Stimulated activated CD4-positive, alpha-beta T cell treated with anti-CD3 and anti-CD28 coated beads, Interleukin-4, amount 100 ng/mL, for 4 hours (primary cell): Measurements from ENCODE around the gene CYP4F12.

ENCODE experiments used
- DNase-seq, 2 experiments: peaks; one replicate each; pipeline ENCODE4 v3.0.0-alpha.2; 2020

The CYP4F12 gene, protein sequence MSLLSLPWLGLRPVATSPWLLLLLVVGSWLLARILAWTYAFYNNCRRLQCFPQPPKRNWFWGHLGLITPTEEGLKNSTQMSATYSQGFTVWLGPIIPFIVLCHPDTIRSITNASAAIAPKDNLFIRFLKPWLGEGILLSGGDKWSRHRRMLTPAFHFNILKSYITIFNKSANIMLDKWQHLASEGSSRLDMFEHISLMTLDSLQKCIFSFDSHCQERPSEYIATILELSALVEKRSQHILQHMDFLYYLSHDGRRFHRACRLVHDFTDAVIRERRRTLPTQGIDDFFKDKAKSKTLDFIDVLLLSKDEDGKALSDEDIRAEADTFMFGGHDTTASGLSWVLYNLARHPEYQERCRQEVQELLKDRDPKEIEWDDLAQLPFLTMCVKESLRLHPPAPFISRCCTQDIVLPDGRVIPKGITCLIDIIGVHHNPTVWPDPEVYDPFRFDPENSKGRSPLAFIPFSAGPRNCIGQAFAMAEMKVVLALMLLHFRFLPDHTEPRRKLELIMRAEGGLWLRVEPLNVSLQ

DNA sequence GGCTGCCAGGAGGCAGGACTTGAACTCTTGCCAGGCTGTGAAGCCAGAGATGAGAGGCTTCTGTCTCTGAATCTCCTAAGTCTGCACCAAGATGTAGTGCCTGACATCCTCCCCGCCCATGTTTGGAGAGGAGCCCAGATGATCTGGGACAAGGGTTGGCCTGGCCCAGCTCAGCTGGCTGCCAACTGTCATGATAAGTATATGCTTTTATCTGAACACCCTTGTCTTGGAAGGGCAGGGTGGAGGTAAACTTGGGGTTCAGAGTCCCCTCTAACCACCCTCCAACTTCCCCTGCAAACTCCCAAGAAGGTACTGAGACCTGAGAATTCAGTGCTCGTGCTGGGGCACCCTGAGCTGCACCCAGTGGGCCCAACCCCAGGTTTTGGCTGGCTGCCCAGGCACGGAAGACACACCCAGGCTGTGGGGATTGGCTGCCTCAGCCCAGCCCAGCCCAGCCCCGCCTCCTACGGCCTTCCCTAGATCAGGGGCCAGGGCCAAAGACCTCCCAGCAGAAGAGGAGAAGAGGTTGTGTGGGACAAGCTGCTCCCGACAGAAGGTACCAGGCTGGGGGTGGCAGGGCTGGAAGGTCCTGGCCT lies at the start of gene CYP4F12:
CYP4F12 (plus strand) TSS at position 508 of the 596 bp plus-strand sequence. CDS start 443 bp downstream, outside the sequence.
- peak in 1 of 2 experiments; percentile 12 for DNase-seq

DNA sequence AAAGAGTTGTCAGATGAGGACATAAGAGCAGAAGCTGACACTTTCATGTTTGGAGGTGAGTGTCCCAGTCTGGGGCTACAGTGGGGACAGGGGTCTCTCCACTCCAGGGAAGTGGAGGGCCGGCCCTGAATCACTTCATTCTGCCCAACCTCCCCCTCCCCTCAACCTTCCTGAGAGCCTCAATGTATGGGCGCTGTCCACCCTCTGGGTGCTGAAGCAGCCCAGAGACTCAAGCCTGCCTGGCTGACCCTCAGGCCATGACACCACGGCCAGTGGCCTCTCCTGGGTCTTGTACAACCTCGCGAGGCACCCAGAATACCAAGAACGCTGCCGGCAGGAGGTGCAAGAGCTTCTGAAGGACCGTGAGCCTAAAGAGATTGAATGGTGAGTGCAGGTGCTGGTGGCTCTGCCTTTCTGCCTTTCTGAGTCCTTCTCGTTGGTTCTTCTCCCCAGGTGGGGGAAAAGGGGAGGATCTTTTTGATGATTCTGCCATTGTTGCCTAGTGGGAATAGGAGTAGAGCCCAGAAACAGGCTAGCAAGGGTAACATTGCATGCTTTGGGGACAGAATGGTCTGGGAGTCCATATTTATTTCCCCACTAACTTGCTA lies 49.1 kb upstream of the CYP4F12 start:
- no peak for DNase-seq

DNA sequence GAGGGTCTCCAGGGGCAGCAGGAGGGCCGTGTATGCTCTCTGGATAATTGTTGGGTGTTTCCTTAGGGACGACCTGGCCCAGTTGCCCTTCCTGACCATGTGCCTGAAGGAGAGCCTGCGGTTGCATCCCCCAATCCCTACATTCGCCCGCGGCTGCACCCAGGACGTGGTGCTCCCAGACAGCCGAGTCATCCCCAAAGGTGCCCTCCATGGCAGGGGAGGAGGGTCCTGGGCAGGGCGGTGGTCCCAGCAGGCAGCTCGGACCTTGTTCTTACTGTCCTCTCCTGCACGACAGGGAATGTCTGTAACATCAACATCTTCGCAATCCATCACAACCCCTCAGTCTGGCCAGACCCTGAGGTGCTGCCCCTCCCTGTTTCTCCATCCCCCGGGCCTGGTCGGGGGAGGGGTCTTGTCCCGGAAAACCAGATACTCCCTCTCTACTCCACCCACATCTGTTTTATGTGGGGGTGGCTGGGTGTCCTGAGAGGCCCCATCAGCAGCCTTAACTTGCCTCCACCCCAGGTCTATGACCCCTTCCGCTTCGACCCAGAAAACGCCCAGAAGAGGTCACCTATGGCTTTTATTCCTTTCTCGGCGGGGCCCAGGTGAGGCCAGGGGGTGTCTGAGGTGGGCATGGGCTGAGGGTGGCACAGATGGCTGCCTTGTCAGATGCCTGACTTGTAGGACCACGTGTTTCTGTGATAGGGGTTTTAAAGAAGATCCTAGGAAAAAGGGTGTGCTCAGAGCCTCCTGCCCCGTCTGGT lies 44.5 kb upstream of the CYP4F12 start:
- DNase-seq: no peak

DNA sequence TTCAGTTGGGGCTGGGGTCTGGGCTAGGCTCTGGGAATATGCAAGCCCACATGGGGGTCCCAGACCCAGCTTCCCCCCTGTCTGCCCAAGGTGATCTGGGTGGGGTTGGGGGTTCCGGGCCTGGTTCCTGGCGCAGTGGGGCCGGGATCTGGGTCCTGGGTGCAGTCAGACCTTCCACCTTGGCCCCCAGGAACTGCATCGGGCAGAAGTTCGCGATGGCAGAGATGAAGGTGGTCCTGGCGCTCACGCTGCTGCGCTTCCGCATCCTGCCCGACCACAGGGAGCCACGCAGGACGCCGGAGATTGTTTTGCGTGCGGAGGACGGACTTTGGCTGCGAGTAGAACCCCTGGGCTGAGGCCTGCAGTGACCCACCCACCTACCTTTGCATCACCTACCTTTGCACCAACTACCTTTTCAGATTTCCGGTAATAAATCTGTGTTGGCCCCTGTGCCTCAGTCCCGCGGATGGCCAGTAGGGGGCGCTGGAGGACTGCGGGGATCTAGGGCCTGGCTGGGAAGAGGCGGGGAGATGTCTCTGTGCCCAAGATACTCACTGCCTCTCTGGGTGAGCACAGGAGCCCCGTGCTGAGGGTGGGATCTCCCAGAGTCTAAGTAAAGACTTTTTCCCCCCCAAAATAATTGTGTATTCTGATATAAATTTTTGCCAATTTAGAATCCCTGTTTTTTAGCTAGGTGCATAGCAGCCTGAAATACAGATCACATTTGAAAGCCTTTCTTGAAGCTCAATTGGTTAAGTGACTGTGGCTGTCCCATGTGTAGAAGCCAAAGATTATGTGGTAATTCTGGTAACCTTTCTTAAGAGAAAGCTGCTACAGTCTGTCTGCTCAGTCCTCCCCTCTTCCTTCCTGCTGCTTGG lies 43.6 kb upstream of the CYP4F12 start:
- peak; percentile 77 to 89 for DNase-seq

DNA sequence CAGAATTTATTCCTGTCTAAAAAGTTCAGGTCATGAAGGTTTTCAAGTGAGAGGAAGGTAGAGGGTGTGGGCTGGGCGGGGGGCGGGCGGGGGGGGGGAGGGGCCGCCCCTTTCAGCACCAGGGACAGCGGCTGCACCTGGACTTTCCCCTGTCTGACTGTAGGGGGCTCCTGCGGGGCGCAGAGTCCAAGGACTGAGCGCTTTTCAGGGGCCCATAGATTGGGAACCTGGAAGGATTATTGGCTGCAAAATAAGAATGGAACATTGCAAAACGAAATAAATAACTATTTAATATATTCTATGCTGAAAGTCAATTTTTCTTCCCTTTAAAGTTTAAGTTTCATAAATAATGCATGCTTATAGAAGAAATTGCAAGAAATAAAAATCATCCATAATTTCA lies 41.1 kb upstream of the CYP4F12 start:
- no peak for DNase-seq

DNA sequence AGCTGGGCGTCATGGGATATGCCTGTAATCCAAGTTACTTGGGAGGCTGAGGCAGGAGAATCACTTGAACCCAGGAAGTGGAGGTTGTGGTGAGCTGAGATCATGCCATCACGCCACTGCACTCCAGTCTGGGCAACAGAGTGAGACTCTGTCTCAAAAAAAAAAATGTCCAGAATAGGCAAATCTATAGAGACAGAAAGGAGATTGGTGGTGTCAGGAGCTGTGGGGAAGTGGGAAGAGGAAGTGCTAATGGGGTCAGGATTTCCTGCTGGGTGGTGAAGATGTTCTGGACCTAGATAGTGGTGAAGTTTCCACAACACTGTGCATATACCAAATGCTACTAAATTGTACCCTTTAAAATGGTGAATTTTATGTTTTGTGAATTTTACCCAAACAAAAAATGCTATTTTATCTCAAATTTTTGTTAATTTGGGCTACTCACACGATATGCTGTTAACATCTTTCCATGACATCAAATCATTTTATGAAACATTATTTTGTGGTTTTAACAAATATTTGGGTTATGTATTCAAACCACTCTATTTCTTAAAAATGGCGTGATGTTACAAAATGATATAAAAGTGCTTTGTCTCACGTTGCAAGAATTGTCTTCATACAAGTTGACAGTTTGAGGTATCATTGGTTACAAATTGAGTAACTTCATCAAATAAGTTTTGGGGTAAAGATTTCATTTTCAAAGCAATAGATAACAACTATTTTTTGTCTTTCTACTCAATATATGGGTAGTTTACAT lies 39.6 kb upstream of the CYP4F12 start:
- no peak for DNase-seq

DNA sequence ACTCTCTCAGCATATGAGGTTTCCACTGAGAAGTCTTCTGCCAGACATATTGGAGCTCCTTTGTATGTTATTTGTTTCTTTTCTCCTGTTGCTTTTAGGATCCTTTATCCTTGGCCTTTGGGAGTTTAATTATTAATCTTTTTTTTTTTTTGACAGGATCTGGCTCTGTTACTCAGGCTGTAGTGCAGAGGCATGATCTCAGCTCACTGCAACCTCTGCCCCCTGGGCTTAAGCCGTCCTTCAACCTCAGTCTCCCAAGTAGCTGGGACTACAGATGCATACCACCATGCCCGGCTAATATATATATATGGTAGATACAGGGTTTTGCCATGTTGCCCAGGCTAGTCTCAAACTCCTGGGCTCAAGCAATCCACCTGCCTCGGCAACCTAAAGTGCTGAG lies 38.8 kb upstream of the CYP4F12 start:
- no peak for DNase-seq

DNA sequence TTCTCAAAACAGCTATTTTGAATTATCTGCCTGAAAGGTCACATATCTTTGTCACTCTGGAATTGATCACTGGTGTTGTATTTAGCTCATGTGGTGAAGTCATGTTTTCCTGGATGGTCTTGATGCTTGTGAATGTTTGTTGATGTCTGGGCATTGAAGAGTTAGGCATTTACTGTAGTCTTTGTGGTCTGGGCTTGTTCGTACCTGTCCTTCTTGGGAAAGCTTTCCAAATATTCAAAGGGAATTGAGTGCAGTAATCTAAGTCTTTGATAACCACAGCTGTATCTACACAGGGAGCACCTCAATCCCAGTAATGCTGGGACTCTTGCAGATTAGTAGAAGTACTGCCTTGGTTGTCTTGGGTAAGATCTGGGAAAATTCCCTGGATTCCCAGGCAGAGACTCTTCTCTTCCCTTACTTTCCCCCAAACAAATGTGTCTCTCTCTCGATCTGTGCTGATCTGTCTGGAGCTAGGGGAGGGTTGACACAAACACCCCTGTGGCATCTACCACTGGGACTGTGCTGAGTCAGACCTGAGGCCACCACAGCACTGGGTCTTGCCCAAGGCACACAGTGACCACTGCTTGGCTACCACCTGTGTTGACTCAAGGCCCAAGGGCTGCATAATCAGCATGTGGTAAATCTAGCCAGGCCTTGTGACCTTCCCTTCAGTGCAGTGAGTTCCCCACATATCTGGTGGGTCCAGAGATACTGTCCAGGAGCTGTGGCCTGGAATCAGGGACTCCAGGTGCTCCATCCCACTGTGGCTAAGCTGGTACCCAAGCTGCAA lies 37.7 kb upstream of the CYP4F12 start:
- no peak for DNase-seq

DNA sequence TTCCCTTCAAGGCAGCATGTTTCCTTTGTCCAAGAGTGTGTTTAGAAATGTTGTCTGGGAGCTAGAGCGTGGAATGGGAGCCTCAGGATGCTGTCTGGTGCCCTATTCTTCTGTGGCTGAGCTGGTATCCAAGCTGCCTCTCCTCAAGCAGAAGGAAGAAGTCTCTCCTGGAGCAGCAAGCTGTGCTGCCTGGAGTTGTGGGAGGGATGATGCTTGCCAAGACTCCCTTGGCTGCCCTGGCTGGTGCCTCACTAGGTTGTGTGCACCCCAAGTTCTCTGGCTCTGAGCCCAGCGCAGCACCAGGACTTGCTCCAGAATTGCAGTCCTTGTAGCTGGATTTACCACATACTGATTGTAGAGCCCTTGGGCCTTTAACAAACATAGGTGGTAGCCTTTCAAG lies 36.9 kb upstream of the CYP4F12 start:
- no peak for DNase-seq

DNA sequence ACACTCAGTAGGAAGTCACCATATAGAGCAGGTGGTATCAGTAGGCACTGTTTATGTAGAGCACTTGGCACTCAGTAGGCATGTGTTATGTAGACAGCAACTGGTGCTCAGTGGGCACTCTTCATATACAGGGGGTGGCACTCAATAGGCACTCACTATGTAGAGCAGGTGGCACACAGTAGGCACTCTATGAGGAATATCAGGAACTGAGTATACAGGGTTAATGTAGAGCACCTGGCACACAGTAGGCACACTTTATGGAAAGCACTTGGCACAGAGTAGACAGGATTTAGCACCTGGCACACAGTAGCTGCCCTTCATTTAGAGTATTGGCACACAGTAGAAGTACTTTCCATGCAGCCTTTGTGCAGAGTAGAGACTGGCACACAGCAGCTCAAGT lies 33.3 kb upstream of the CYP4F12 start:
- no peak for DNase-seq

DNA sequence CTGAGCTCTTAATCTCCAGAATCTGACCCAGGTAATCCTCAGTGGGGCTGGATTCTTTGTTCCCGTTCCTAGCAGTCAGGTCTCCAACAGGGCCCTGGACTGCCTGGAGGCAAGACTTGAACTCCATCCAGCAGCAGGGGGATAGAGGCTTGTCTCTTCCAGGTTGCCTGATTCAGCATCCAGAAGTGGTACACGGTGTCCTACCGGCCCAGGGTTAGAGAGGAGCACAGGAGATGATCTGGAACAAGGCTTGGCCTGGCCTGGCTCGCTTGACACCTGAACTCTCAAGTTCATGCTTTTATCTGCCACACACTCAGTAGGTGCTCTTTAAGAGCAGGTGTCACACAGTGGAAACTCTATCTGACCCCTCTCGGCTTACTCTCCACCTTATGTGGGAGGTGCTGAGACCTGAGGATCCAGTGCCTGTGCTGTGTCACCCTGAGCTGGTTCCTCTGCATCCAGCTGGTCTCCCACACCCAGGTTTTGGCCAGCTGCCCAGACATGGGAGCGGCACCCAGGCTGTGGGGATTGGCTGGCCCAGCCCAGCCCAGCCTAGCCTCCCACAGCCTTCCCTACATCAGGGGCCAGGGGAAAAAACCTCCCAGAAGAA lies 32.5 kb upstream of the CYP4F12 start, which contains the start of gene CYP4F3:
CYP4F3 (plus strand) TSS at position 604 of the 610 bp plus-strand sequence. CDS start 519 bp downstream, outside the sequence.
- DNase-seq: no peak

DNA sequence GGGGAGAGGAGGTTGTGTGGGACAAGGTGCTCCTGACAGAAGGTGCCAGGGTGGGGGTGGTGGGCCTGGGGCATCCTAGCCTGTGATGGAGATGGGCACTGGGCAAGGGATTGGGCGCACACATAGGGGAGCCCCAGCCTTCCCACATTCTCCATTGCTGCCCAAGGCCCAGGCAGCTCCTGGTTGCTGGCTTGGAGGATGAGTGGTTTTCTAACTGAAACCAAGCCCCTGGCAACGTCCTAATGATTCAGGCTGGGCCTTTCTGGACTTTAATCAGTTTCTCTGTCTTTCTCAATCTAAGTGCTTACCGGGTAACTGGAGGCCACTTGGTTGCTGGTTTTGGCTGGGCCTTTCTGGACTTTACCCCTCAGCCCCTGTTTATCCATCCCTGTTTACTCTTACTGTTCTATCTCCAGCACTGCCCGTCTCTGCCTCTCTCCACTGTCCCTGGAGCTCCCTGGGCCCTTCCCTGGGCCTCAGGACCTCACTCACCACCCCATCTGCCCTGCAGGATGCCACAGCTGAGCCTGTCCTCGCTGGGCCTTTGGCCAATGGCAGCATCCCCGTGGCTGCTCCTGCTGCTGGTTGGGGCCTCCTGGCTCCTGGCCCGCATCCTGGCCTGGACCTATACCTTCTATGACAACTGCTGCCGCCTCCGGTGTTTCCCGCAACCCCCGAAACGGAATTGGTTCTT lies 31.8 kb upstream of the CYP4F12 start:
- DNase-seq: no peak

DNA sequence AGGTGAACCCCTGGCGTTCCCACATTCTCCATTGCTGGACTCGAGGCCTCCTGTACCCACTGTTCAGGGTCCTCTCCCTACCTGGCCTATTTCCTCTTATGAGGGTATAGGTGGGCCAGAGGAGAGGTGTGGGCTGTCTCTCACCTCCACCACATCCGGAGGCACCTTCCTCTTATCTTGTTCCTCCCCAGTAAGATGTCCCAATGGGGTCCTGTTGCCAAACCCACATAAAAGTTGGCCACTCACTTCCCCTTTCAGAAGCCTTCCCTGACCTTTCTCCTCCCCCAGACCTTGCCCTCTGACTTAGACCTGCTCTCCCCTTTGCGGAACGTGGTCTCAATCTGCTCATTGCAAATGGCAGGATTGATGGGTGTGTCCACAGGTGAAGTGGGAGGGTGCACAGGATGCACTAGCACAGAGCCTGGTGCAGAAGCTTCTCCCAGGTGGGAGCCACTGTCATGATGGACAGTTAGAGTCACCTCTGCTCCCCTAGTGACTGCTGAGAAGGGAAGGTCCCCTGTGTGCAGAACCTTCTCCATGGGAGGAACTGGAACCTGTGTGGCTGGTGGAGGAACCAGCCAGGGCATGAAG lies 30.9 kb upstream of the CYP4F12 start:
- no peak for DNase-seq

DNA sequence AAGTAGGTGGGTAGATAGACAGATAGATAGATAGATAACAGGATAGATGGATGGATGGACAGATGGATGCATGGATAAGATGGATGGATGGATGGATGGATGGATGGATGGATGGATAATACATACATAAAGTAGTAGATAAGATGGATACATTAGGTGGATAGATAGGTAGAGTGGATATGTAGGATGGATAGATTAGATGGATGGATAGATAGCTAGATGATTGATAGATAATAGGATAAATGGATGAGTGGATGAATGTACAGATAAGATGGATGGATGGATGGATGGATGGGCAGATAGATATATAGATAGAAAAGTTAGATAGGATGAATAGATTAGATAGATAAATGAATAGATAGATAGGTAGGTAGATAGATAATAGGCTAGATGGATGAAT lies 30.1 kb upstream of the CYP4F12 start:
- no peak for DNase-seq

DNA sequence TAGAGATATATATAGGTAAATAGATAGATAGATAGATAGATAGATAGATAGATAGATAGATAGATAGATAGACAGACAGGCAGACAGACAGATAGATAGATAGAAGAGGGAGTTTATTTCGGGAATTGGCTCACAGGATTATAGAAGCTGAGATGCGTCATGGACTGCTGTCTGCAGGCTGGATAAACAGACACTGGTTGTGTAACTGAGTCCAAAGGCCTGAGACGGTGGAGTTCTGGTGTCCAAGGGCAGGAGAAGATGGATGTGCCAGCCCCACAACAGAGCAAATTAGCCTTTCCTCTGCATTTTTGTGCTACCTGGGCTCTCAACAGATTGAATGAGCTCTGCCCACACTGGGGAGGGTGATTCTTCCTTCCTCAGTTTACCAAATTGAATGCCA lies 29.5 kb upstream of the CYP4F12 start:
- DNase-seq: no peak

DNA sequence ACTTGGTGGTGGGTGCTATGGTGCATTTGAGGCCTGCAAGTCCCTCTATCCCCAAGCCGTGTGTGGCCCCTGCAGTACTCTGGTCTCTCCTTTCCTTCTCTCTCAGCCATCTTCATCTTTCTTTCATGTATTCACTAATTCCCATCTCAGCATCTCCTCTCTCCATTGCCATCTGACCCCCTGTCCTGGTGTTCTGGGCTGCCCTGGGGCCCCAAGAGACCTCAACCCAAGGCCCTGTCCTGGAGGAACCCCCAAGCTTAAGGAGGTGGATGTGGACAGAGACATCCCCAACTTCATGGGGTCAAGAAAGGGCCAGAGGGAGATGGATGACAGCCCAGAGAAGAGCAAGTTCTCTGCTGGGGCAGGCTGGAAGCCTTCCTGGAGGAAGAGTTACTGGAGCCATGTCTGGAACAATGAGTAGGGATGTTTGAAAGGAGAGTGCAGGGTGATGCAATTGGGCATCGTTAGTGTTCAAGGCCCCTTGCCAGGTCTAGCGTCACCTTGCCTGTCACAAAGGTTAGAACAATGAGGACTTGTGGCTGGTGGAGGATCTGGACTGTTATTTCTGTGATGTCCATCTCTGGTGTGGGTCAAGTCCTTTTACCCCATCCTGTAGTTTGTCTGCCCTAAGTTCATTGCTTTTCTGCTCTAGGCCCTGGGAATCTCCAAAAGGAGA lies 28.7 kb upstream of the CYP4F12 start:
- DNase-seq: no peak

DNA sequence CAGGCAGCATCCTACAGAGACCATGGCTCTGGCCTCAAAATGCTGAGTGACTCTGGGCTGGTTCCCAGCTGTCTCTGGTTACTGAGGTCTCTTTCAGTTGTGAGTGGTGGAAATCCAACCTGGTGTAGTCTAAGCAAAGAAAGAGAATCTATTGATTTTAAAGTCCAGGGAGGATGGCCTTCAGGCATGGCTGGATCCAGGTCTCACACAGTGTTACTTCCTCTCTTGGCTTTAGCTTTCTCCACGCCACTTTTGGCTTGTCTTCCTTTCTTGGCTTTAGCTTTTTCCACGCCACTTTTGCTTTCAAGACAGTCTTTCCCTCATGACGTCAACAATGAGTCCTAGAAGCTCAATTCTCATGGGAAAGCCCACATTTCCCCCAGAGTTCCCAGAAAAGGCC lies 28.1 kb upstream of the CYP4F12 start:
- no peak for DNase-seq

DNA sequence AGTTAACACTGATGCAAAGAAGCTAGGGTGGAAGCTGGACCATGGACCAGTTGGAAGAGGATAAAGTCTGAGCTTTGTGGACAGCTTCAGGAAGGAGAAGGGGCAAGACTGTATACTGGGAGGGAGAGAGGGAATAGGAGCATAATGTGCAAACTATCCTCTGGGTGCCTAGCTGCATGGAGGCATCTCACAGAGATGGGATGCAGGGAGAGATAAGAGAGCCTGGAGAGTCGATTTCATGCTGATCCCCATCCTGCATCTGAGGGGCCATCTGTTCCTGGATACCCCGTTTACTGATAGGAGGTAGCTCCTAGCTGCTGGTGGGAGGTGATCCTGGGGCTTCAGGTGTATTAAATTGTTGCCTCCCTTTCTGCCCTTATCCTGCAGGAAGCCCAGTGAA lies 23.4 kb upstream of the CYP4F12 start:
- no peak for DNase-seq
